Measurements from ENCODE around the gene RFT1. TPM values are rescaled to one million over a fixed set of nuclear protein-coding genes. Genes with fewer than 3 reads are reported as not detected.
A peak's percentile ranks its signal among the peaks of the same experiment; 100 is the strongest.

Gene RFT1
- total RNA-seq, 1 experiment from 2014 or later = 33.6 TPM

DNA sequence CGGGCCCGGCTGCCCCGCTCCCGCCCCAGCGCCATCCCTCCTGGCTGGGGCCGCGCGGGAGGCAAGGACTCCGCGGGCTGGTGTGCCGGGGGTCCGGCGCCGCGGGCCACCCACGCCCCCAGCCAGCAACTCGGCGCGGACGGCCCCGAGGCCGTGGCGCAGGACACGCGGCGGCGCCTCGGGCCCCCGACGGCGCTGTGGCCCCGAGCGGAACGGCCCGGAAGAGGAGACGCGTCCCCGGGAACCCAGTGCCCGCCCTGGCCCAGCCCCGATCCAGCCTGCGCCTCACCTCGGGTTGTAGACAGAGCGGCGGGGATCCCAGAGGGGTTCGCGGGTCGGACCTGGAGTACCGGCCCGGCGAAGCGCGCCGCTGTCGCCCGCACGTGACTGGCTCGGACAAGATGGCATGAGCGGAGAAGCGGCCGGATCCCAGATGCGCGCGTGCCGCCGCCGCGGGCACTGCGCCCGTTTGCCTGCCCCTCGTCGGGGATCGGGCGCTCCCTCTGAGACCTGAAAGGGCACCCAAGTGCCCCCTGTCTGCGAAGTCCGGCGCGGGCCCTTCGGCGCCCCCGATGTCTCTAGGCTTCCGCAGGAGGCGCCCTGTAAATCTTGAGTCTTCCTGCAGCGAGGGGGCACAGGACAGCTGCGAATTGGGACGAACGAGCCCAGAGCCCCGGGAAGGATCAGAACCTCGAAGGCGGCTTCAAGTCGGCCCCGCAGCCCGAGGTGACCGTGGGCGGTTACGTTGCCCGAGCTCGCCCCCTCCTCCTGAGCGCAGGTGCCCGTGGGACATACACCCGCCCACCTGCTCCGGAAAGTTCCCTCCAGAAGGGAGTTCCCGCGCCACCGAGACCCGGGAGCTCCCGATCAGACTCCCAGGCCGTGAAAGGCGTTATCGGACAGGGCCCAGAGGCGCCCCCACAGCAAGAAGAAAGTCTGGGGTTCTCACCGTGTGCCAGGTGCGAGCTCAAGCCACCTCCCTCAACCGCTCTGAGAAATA is 83.8 kb downstream of the RFT1 start:
- peak; percentile 60; the same call in 1 of the 2 replicates for TF ChIP-seq ZFX (IDR thresholded peaks at IDR 0.05)
- TF ChIP-seq CEBPB (IDR thresholded peaks at IDR 0.05; ENCODE audit: low read depth) = no peak
- TF ChIP-seq, protein P1, sequence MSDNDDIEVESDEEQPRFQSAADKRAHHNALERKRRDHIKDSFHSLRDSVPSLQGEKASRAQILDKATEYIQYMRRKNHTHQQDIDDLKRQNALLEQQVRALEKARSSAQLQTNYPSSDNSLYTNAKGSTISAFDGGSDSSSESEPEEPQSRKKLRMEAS (IDR thresholded peaks at IDR 0.05) = 0 out of 2 replicates have a peak, but pooled peaks have one; percentile 67
- TF ChIP-seq, protein P2, sequence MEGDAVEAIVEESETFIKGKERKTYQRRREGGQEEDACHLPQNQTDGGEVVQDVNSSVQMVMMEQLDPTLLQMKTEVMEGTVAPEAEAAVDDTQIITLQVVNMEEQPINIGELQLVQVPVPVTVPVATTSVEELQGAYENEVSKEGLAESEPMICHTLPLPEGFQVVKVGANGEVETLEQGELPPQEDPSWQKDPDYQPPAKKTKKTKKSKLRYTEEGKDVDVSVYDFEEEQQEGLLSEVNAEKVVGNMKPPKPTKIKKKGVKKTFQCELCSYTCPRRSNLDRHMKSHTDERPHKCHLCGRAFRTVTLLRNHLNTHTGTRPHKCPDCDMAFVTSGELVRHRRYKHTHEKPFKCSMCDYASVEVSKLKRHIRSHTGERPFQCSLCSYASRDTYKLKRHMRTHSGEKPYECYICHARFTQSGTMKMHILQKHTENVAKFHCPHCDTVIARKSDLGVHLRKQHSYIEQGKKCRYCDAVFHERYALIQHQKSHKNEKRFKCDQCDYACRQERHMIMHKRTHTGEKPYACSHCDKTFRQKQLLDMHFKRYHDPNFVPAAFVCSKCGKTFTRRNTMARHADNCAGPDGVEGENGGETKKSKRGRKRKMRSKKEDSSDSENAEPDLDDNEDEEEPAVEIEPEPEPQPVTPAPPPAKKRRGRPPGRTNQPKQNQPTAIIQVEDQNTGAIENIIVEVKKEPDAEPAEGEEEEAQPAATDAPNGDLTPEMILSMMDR (IDR thresholded peaks at IDR 0.05 in 2 of 3, conservative IDR thresholded peaks at IDR 0.05 in 1 of 3; ENCODE audit: borderline replicate concordance in 1 of 3, insufficient read depth in 1 of 3, low read depth in 2 of 3, low read length in 2 of 3) = peak; percentile 29 to 34 (median 33); a peak in 3 of 6 replicates
- TF ChIP-seq POLR2AphosphoS5 (IDR thresholded peaks at IDR 0.05; ENCODE audit: low read depth, low read length) = no peak
- no peak for TF ChIP-seq TCF7L2 (IDR thresholded peaks at IDR 0.05; ENCODE audit: borderline replicate concordance, extremely low read depth, insufficient read depth, insufficient read length)
- no peak overlapping the region for H2AFZ ChIP-seq (ENCODE audit: low read depth, low read length, poor library complexity, severe bottlenecking)
- peaks cover 0 to 17% of the 10 kb centered on the region in 2 experiments; a peak in 2 of 4 replicates for H3K4me1 ChIP-seq (ENCODE audit: control insufficient read depth in 1 of 2, insufficient read depth in 2 of 2, low read length in 2 of 2)
- H3K4me2 ChIP-seq (ENCODE audit: low read length) = peak overlapping the region; percentile 85
- peaks cover 19% of the 10 kb centered on the region for H3K79me2 ChIP-seq (ENCODE audit: insufficient read depth, low read length)
- H4K20me1 ChIP-seq (ENCODE audit: insufficient read depth) = no peaks in the 10 kb centered on the region
- no TSS peak for BruUV-seq (replicated peaks)
- peak overlapping the region; percentile 49 to 67 for H3K4me3 ChIP-seq (replicated peaks in 1 of 2; ENCODE audit: low read depth in 1 of 2, low read length in 2 of 2)
- H3K27ac ChIP-seq (ENCODE audit: low read depth, low read length) = peak overlapping the region; percentile 73
- peak overlapping the region; percentile 69 for H3K9ac ChIP-seq (ENCODE audit: low read length)
- H3K9me3 ChIP-seq (ENCODE audit: control insufficient read depth in 1 of 2, insufficient read depth in 1 of 2, low read depth in 1 of 2, low read length in 2 of 2) = no peaks in the 10 kb centered on the region
- ChIA-PET CTCF (no interaction called here), POLR2A (no interaction called here), RAD21 (ENCODE audit: low non-redundant PET in 1 of 2, low total read pairs in 2 of 2, uncharacterized antibody in 2 of 2, unreplicated experiment in 2 of 2) (interaction anchor here in 1 of 2 experiments (0.7 kb wide), 1 partner anchor 10 kb away, joined by 5 read pairs; no protein-coding TSS in a partner anchor)
- no peaks in the 10 kb centered on the region for H3K9me2 ChIP-seq (ENCODE audit: insufficient read depth)
- no peaks in the 10 kb centered on the region for H3K27me3 ChIP-seq (ENCODE audit: insufficient read depth, low read length)
- no peaks in the 10 kb centered on the region for H3K36me3 ChIP-seq (ENCODE audit: control insufficient read depth in 1 of 2, insufficient read depth in 2 of 2, low read length in 2 of 2)
- DNase-seq (ENCODE audit: low read depth, low spot score) (no peak), ATAC-seq (peak; percentile 58)
- intact Hi-C loops (cut with micrococcal nuclease) = no loop called here
